Duodenal mucosa (tissue), 2 donors: ENCODE measurements around the gene ADCY3.

Experiments
- H3K27ac ChIP-seq: one replicate; pipeline ENCODE4 v1.7.0; 2013; ENCODE audit warnings: low read depth, low read length
- H3K27me3 ChIP-seq, 2 donors: one replicate each; pipeline ENCODE4 v1.7.0; 2013; ENCODE audit warnings: low read length in 2 of 2, control low read depth in 1 of 2; ENCODE audit not compliant: insufficient read depth in 2 of 2, control insufficient read depth in 1 of 2
- H3K36me3 ChIP-seq, 2 donors: one replicate each; pipeline ENCODE4 v1.7.0; 2013; ENCODE audit warnings: low read length in 2 of 2, control low read depth in 1 of 2; ENCODE audit not compliant: insufficient read depth in 2 of 2, control insufficient read depth in 1 of 2
- H3K4me1 ChIP-seq, 2 donors: one replicate each; pipeline ENCODE4 v1.7.0; 2013; ENCODE audit warnings: low read length in 2 of 2, control low read depth in 1 of 2; ENCODE audit not compliant: insufficient read depth in 2 of 2, control insufficient read depth in 1 of 2
- H3K4me3 ChIP-seq, 2 donors: one replicate each; pipeline ENCODE4 v1.7.0; 2013; ENCODE audit warnings: low read length in 2 of 2, low read depth in 1 of 2
- H3K9ac ChIP-seq, 2 donors: one replicate each; pipeline ENCODE4 v1.7.0; 2013; ENCODE audit warnings: low read length in 2 of 2, low read depth in 1 of 2
- H3K9me3 ChIP-seq, 2 donors: one replicate each; pipeline ENCODE4 v1.7.0; 2013; ENCODE audit warnings: low read length in 2 of 2, control low read depth in 1 of 2; ENCODE audit not compliant: control insufficient read depth in 1 of 2

The ADCY3 gene

DNA sequence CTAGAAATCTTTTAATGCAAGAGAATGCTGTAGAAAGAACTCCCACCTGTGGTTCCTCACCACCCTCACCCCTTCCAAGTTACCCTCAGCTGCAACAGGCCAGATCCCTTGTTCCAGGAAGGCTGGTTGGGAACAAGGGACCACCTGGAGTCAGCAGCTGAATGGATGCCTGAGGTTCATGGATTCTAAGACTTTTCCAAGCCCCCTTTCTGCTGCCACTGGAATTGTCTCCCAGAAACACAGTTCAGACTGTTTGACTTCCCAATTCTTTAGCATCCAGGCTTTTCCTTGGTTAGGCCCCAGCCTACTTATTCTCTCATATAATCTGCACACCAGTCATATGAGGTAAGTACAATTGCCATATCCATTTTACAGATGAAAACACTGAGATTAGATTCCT is 8.0 kb upstream of the ADCY3 start:
- no peak overlapping the region for H3K4me3 ChIP-seq
- H3K36me3 ChIP-seq: no peaks in the 10 kb centered on the region
- no peak overlapping the region for H3K9ac ChIP-seq
- peaks cover 11 to 12% of the 10 kb centered on the region in 2 donors for H3K4me1 ChIP-seq
- H3K27me3 ChIP-seq: no peaks in the 10 kb centered on the region
- H3K9me3 ChIP-seq: no peaks in the 10 kb centered on the region
- H3K27ac ChIP-seq: no peak overlapping the region

- Histone ChIP-seq H3K9me3 (no peaks in the 10 kb centered on the region), H3K27me3 (no peaks in the 10 kb centered on the region), H3K27ac (no peak overlapping the region), H3K4me1 (peaks cover 11 to 12% of the 10 kb centered on the region in 2 donors), H3K36me3 (no peaks in the 10 kb centered on the region), H3K4me3 (peak overlapping the region; percentile 42 to 55), H3K9ac (peak overlapping the region; percentile 32 to 43)
Measured at GRCh38 chr2:24926602-24927252, 6.7 kb upstream of the ADCY3 start.

GRCh38 chr2:24926220-24926601 is 6.2 kb upstream of the ADCY3 start:
- H3K9me3 ChIP-seq: no peaks in the 10 kb centered on the region
- no peaks in the 10 kb centered on the region for H3K36me3 ChIP-seq
- H3K27me3 ChIP-seq: no peaks in the 10 kb centered on the region
- peak overlapping the region; percentile 32 to 43 for H3K9ac ChIP-seq
- peaks cover 11 to 12% of the 10 kb centered on the region in 2 donors for H3K4me1 ChIP-seq
- no peak overlapping the region for H3K27ac ChIP-seq
- H3K4me3 ChIP-seq: peak overlapping the region; percentile 42 to 55

DNA sequence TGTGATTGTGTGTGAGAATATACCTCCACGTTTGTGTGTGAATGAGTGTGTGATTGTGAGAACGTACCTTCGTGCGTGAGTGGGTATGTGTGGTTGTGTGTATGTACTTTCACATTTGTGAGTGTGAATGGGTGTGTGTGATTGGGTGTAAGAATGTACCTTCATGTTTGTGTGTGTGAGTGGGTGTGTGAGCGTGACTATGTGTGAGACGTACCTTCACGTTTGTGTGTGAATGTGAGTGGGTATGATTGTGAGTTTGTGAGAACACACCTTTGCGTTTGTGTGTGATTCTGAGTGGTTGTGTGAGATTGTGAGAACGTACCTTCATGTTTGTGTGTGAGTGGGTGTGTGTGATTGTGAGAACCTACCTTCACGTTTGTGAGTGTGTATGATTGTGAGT is 5.8 kb upstream of the ADCY3 start:
- Histone ChIP-seq H3K9me3 (no peaks in the 10 kb centered on the region), H3K4me3 (no peak overlapping the region), H3K9ac (no peak overlapping the region), H3K27ac (no peak overlapping the region), H3K4me1 (peaks cover 12 to 15% of the 10 kb centered on the region in 2 donors), H3K36me3 (no peaks in the 10 kb centered on the region), H3K27me3 (no peaks in the 10 kb centered on the region)

GRCh38 chr2:24924732-24925131 is 4.7 kb upstream of the ADCY3 start:
- no peaks in the 10 kb centered on the region for H3K36me3 ChIP-seq
- H3K9ac ChIP-seq: no peak overlapping the region
- H3K27me3 ChIP-seq: no peaks in the 10 kb centered on the region
- H3K4me3 ChIP-seq: no peak overlapping the region
- no peak overlapping the region for H3K27ac ChIP-seq
- H3K4me1 ChIP-seq: peaks cover 12 to 18% of the 10 kb centered on the region in 2 donors
- no peaks in the 10 kb centered on the region for H3K9me3 ChIP-seq

DNA sequence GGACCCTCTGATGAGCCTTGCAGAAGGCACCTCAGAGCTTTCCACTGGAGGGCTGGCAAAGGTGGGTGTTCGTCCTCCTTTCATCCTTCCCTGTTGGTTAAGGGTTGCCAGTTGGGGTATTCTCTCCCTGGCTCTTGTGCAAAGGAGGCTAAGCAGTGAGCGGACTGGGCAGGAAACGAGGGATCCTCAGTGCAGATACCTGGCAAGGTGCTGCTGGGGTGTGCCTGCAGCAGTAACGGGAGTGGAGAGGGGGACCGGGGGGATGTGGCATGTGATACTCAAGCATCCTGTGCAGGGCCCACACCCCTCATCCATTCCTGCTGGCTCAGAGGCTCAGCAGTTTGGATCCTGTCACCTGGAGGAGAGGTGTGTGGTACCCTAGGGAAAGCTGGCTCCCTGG is 4.2 kb upstream of the ADCY3 start:
- Histone ChIP-seq H3K9me3 (no peaks in the 10 kb centered on the region), H3K27ac (no peak overlapping the region), H3K4me1 (peaks cover 12 to 20% of the 10 kb centered on the region in 2 donors), H3K27me3 (no peaks in the 10 kb centered on the region), H3K9ac (no peak overlapping the region), H3K36me3 (no peaks in the 10 kb centered on the region), H3K4me3 (no peak overlapping the region)

- H3K36me3 ChIP-seq: peaks cover 0 to 4% of the 10 kb centered on the region in 2 donors
- no peak overlapping the region for H3K27ac ChIP-seq
- H3K9me3 ChIP-seq: no peaks in the 10 kb centered on the region
Measured at GRCh38 chr2:24923106-24923505, 3.1 kb upstream of the ADCY3 start.

GRCh38 chr2:24922556-24922955 is 2.5 kb upstream of the ADCY3 start:
- Histone ChIP-seq H3K27me3 (no peaks in the 10 kb centered on the region), H3K27ac (no peak overlapping the region), H3K9me3 (no peaks in the 10 kb centered on the region), H3K4me1 (peaks cover 16 to 34% of the 10 kb centered on the region in 2 donors), H3K36me3 (peaks cover 0 to 8% of the 10 kb centered on the region in 2 donors), H3K4me3 (no peak overlapping the region), H3K9ac (no peak overlapping the region)

More at GRCh38 chr2:24923106-24923505, 3.1 kb upstream of the ADCY3 start:
- Histone ChIP-seq H3K9ac (no peak overlapping the region), H3K4me3 (no peak overlapping the region), H3K27me3 (no peaks in the 10 kb centered on the region), H3K4me1 (peaks cover 12 to 28% of the 10 kb centered on the region in 2 donors)

DNA sequence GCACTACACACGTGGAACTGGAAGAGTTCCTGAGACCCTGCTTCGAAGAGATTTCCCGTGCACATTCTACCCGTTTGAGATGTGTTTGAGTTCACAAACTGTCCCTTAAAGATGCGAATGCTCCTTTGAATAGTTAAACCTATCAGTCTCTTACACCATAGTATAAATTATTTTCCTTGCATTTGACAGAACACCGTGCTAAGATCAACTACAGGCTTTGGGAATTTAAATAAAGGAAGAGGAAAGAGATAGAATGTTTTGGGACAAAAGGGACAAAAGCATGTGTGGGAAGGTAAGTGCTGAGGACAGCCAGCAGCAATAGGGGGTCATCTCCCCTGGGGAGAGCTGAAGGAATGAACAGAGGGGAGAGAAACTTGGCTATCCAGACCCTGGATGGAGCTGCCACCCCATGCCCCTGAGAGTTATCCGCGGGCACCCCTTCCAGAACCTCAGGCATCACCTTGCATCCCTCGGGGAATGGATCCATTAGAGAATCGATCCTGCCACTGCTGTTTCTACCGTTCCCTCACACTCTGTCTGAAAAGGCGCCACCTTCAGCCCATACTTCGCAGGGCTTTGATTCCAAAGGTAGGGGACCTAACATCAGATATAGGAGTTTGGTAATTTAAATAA is 888 bp upstream of the ADCY3 start:
- H3K9ac ChIP-seq: no peak overlapping the region
- no peak overlapping the region for H3K27ac ChIP-seq
- peaks cover 0 to 10% of the 10 kb centered on the region in 2 donors for H3K36me3 ChIP-seq
- no peaks in the 10 kb centered on the region for H3K27me3 ChIP-seq
- no peaks in the 10 kb centered on the region for H3K9me3 ChIP-seq
- H3K4me1 ChIP-seq: peaks cover 11 to 30% of the 10 kb centered on the region in 2 donors
- H3K4me3 ChIP-seq: peak overlapping the region; percentile 63 to 70

- Histone ChIP-seq H3K27ac (peak overlapping the region; percentile 10), H3K9me3 (no peaks in the 10 kb centered on the region), H3K4me3 (peak overlapping the region; percentile 53 to 67), H3K36me3 (peaks cover 0 to 10% of the 10 kb centered on the region in 2 donors), H3K27me3 (no peaks in the 10 kb centered on the region), H3K9ac (peak overlapping the region; percentile 33 to 38), H3K4me1 (peaks cover 11 to 30% of the 10 kb centered on the region in 2 donors)
Measured at GRCh38 chr2:24919506-24920097, 435 bp downstream of the ADCY3 start.
